Stimulated activated memory B cell treated with anti-CD40 and anti-IgM and Interleukin-4, amounts not matched to agents 10 μg/mL and 1 μg/mL and 100 μg/mL, for 72 hours (primary cell): ENCODE results near the gene NCBP3.

Experiments used
- ATAC-seq: fragments of 150-1000 bp; cut with Tn5 transposase; 2 replicates; pipeline ENCODE4 v1.10.0; 2021
- H3K27ac Mint-ChIP-seq: one replicate; pipeline ENCODE4 v1.8.0; 2022; ENCODE audit warnings: mild to moderate bottlenecking, mixed read lengths
- H3K27me3 Mint-ChIP-seq: one replicate; pipeline ENCODE4 v1.8.0; 2022; ENCODE audit warnings: mixed read lengths
- H3K36me3 Mint-ChIP-seq: one replicate; pipeline ENCODE4 v1.8.0; 2022; ENCODE audit warnings: mixed read lengths
- H3K4me1 Mint-ChIP-seq: one replicate; pipeline ENCODE4 v1.8.0; 2022; ENCODE audit warnings: mixed read lengths
- H3K4me3 Mint-ChIP-seq: one replicate; pipeline ENCODE4 v1.8.0; 2022; ENCODE audit warnings: mild to moderate bottlenecking, moderate library complexity, mixed read lengths
- H3K9me3 Mint-ChIP-seq: one replicate; pipeline ENCODE4 v1.8.0; 2022; ENCODE audit warnings: mixed read lengths

Gene NCBP3, protein sequence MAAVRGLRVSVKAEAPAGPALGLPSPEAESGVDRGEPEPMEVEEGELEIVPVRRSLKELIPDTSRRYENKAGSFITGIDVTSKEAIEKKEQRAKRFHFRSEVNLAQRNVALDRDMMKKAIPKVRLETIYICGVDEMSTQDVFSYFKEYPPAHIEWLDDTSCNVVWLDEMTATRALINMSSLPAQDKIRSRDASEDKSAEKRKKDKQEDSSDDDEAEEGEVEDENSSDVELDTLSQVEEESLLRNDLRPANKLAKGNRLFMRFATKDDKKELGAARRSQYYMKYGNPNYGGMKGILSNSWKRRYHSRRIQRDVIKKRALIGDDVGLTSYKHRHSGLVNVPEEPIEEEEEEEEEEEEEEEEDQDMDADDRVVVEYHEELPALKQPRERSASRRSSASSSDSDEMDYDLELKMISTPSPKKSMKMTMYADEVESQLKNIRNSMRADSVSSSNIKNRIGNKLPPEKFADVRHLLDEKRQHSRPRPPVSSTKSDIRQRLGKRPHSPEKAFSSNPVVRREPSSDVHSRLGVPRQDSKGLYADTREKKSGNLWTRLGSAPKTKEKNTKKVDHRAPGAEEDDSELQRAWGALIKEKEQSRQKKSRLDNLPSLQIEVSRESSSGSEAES

DNA sequence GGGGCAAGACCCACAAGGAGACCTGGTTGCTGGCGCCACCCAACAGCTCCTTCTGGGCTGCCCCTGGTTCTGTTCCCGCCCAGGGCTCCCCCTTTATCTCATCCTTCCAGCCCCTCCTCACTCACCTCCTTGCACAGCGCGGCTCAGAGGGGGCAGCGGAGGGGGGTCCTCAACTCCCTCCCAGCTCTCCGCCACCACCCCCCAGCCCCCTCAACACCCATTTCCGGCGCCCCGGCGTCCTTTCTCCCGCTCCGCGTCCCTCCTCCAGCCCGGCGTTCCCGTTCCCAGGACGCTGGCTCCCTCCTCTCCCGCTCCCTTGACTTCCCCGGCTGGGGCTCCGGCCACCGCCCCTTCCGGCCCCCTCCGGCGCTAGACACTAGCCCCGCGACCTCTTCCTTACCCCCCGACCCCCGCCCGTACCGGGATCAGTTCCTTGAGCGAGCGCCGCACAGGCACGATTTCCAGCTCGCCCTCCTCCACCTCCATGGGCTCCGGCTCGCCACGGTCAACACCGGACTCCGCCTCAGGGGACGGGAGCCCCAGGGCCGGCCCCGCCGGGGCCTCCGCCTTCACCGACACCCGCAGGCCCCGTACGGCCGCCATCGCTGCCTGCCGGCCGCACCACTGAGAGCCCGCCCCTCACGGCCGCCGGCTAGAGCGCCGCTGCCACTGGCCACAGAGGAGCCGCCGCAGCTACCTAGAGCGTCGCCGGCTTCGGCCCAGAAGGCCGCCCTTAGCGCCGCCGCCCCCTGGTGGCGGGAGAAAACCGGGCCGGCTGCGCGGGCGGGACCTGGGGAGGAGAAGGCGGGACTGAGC lies at the start of gene NCBP3:
Gene NCBP3, minus strand, starts transcription at position 626 of the 816 bp plus-strand sequence. Its CDS starts 23 bp downstream, at position 603.
- Mint-ChIP-seq H3K27ac (peak within 1 kb of the TSS; percentile 83), H3K27me3 (no peaks in the 10 kb centered on the region), H3K9me3 (no peaks in the 10 kb centered on the region), H3K4me3 (peak within 1 kb of the TSS; percentile 86), H3K36me3 (peaks cover 12% of the 10 kb centered on the region), H3K4me1 (peaks cover 28% of the 10 kb centered on the region)
- ATAC-seq: peak; percentile 99

GRCh38 chr17:3895354-3895753 lies 49.3 kb upstream of the NCBP3 start:
- Mint-ChIP-seq H3K4me3 (no peak overlapping the region), H3K36me3 (no peaks in the 10 kb centered on the region), H3K27ac (no peak overlapping the region), H3K27me3 (peaks cover 1% of the 10 kb centered on the region), H3K4me1 (peaks cover 35% of the 10 kb centered on the region), H3K9me3 (no peaks in the 10 kb centered on the region)
- no peak for ATAC-seq

- H3K27ac Mint-ChIP-seq: no peak overlapping the region
- ATAC-seq: no peak
- no peak overlapping the region for H3K4me3 Mint-ChIP-seq
- no peaks in the 10 kb centered on the region for H3K27me3 Mint-ChIP-seq
- H3K9me3 Mint-ChIP-seq: no peaks in the 10 kb centered on the region
- peaks cover 39% of the 10 kb centered on the region for H3K4me1 Mint-ChIP-seq
- H3K36me3 Mint-ChIP-seq: no peaks in the 10 kb centered on the region
Observed at GRCh38 chr17:3894911-3895343, 48.9 kb upstream of the NCBP3 start.

DNA sequence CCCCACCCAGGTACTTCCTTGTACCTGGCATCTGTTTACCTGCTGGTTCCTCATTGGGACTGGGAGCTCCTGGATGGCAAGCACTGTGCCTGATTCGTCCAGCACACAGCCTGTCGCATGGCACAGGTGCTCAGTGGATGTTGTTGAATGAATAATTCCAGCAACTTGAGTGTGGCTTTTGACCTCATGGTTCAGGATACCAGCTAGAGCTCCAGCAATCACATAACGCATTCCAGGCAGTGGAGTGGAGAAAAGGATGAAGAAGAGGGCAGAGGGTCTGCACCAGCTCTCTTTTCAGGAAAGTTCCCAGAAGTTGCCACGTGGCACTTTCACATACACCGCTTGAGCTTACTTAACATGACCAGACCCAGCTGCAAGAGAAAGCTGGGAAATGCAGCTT lies 48.1 kb upstream of the NCBP3 start:
- Mint-ChIP-seq H3K4me1 (peaks cover 40% of the 10 kb centered on the region), H3K36me3 (no peaks in the 10 kb centered on the region), H3K4me3 (peak overlapping the region; percentile 70), H3K27me3 (no peaks in the 10 kb centered on the region), H3K27ac (peak overlapping the region; percentile 84), H3K9me3 (no peaks in the 10 kb centered on the region)
- no peak for ATAC-seq

DNA sequence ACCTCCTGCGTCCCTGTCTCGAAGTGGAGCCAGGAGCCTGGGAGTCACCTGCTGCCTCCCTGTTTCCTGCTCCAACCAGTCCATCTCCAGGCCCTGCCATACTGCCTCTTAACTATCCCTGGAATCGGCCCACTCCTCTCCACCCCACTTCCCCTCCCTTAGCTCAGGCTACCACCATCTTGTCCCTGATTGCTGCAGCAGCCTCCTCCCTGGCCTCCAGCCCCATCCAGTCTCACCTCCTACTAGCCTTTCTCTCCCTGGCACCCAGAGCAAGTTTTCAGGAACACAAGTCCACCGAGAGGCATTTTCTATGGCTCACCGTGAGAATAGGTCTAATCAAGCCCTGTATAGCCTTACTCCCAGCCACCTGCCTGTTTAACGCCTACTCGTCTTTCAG lies 47.7 kb upstream of the NCBP3 start:
- no peak for ATAC-seq
- Mint-ChIP-seq H3K4me3 (peak overlapping the region; percentile 70), H3K36me3 (no peaks in the 10 kb centered on the region), H3K27ac (peak overlapping the region; percentile 84), H3K4me1 (peaks cover 40% of the 10 kb centered on the region), H3K9me3 (no peaks in the 10 kb centered on the region), H3K27me3 (no peaks in the 10 kb centered on the region)

DNA sequence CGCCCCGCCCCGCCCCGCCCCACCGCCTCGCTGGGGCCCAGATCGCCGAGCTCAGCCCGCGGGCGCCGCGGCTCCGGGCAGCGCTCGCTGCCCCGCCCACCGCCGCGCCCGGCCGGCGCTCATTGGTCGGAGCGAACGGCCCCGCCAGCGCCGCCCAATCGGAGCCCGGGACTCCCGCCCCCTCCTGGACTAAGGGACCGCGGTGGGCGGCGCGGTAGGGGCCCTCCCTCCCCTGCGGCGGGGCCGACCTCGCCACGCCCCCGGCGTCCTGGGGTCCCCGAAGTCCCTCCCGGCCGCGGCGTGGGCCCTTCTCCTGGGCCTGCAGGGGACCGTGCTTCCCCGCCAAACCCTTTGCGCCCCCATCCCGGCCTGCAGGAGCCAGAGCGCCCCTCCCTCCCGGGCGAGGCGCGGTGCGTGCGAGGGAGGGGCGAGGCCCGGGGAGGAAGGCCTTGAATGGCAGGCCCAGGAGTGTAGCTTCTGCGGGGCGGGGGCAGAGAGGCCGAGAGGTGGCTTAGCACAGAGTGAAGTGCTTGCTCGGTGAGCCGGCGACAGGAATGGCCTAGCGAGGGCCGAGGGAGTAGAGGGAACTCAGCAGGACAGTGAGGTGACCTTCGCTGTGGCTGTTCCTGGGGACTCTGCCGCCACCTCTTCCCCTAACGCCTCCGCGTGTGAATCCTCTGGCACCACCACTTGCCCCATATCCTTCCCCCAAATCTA lies 47.1 kb upstream of the NCBP3 start, which contains the start of gene CAMKK1:
Gene CAMKK1, minus strand, starts transcription at position 51 of the 717 bp plus-strand sequence. CDS start 7,366 bp downstream, outside the sequence.
- H3K9me3 Mint-ChIP-seq: no peaks in the 10 kb centered on the region
- H3K27me3 Mint-ChIP-seq: no peaks in the 10 kb centered on the region

GRCh38 chr17:3892095-3892998 lies 46.3 kb upstream of the NCBP3 start:
- Mint-ChIP-seq H3K36me3 (no peaks in the 10 kb centered on the region), H3K4me3 (peak overlapping the region; percentile 59), H3K9me3 (no peaks in the 10 kb centered on the region), H3K27ac (peak overlapping the region; percentile 2), H3K4me1 (peaks cover 52% of the 10 kb centered on the region), H3K27me3 (no peaks in the 10 kb centered on the region)
- ATAC-seq: peak; percentile 40

More for the DNA sequence above, 47.1 kb upstream of the NCBP3 start, which contains the start of gene CAMKK1:
- Mint-ChIP-seq H3K36me3 (no peaks in the 10 kb centered on the region), H3K4me3 (peak within 1 kb of the TSS; percentile 70), H3K4me1 (peaks cover 44% of the 10 kb centered on the region), H3K27ac (peak within 1 kb of the TSS; percentile 84)
- ATAC-seq: peak; percentile 95

DNA sequence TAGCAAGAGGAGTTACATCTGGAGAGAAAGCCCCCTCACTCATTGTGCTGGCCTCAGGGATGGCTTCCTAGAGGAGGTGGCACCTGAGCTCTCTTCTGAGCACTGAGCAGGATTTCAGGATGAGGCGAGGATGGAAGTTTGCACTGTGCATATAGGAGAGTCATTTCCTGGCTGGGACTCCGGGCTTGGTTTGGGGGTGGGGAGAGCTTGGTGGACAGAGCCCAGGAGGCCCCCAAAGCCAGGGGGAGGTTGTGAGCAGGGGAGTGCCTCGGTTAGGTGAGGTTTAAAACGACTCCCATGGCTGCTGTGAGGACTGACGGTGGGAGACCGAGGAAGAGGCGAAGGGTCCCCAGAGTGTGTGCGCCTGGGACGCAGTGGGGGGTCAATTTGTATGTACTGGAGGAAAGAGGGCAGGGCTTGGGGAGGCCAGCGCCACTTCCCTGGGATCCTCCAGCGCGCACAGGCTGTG lies 45.6 kb upstream of the NCBP3 start:
- no peaks in the 10 kb centered on the region for H3K36me3 Mint-ChIP-seq
- peaks cover 59% of the 10 kb centered on the region for H3K4me1 Mint-ChIP-seq
- no peaks in the 10 kb centered on the region for H3K9me3 Mint-ChIP-seq
- peak overlapping the region; percentile 2 for H3K27ac Mint-ChIP-seq
- peak overlapping the region; percentile 59 for H3K4me3 Mint-ChIP-seq
- H3K27me3 Mint-ChIP-seq: no peaks in the 10 kb centered on the region
- no peak for ATAC-seq

DNA sequence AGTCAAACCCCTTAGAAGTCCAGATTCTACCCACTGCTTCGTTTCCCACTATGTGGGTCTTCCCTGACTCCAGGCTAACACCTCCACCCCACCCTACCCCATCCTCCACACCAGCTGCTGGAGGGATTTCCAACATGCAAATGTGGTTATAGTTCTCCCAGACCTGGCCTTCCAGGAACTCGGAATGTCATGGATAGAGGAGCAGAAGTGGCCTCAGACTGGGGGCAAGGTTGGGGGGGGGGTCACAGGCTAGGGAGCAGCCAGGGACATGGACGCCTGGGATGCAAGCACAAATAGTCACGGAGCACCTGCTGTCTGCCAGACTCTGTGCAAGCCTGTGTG lies 44.8 kb upstream of the NCBP3 start:
- H3K27ac Mint-ChIP-seq: peak overlapping the region; percentile 31
- H3K4me1 Mint-ChIP-seq: peaks cover 66% of the 10 kb centered on the region
- no peak for ATAC-seq
- no peaks in the 10 kb centered on the region for H3K9me3 Mint-ChIP-seq
- H3K27me3 Mint-ChIP-seq: no peaks in the 10 kb centered on the region
- H3K4me3 Mint-ChIP-seq: no peak overlapping the region
- no peaks in the 10 kb centered on the region for H3K36me3 Mint-ChIP-seq

DNA sequence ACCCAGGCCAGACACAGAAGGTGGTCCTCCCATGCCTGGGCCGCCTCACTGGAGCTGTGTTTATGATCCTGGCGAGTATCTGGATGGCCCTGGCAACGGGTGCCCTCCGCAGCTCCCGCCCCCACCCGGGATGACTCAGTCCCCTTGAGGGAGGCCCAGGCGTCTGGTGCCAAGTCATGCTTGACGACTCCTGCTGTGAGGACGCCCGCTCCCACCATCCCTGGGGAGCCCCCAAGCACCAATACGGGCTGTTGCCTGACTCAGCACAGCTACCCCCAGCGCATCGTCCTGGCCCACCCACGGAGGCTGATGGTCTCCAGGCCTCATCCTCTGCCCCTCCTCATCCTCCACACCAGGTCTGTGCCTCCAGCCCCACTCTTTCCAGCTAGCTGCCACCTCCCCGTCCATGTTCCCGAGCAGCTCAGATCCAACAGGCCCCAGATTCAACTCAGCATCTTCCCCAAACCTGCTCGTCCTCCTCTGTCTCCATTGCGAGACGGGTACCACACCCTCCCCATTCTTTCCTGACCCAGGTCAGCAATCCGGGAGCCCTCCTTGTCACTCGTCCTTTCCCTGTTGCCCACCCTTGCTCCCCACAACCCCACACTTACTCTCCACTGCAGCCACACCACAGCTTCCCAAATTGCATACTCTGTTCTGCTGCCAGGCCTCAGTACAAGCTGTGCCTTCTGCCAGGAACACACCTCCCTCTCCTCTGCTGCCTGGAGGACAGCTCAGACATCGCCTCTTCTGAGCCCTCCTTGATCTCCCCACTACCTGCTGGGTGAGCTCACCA lies 44.2 kb upstream of the NCBP3 start:
- H3K4me3 Mint-ChIP-seq: peak overlapping the region; percentile 16
- H3K27ac Mint-ChIP-seq: peak overlapping the region; percentile 31
- H3K36me3 Mint-ChIP-seq: peaks cover 1% of the 10 kb centered on the region
- no peaks in the 10 kb centered on the region for H3K27me3 Mint-ChIP-seq
- H3K4me1 Mint-ChIP-seq: peaks cover 65% of the 10 kb centered on the region
- H3K9me3 Mint-ChIP-seq: no peaks in the 10 kb centered on the region
- no peak for ATAC-seq

- H3K36me3 Mint-ChIP-seq: peaks cover 9% of the 10 kb centered on the region
- no peak overlapping the region for H3K27ac Mint-ChIP-seq
- H3K4me1 Mint-ChIP-seq: peaks cover 60% of the 10 kb centered on the region
- no peaks in the 10 kb centered on the region for H3K27me3 Mint-ChIP-seq
- no peak overlapping the region for H3K4me3 Mint-ChIP-seq
- no peak for ATAC-seq
- no peaks in the 10 kb centered on the region for H3K9me3 Mint-ChIP-seq
Observed at GRCh38 chr17:3889325-3890012, 43.4 kb upstream of the NCBP3 start.

DNA sequence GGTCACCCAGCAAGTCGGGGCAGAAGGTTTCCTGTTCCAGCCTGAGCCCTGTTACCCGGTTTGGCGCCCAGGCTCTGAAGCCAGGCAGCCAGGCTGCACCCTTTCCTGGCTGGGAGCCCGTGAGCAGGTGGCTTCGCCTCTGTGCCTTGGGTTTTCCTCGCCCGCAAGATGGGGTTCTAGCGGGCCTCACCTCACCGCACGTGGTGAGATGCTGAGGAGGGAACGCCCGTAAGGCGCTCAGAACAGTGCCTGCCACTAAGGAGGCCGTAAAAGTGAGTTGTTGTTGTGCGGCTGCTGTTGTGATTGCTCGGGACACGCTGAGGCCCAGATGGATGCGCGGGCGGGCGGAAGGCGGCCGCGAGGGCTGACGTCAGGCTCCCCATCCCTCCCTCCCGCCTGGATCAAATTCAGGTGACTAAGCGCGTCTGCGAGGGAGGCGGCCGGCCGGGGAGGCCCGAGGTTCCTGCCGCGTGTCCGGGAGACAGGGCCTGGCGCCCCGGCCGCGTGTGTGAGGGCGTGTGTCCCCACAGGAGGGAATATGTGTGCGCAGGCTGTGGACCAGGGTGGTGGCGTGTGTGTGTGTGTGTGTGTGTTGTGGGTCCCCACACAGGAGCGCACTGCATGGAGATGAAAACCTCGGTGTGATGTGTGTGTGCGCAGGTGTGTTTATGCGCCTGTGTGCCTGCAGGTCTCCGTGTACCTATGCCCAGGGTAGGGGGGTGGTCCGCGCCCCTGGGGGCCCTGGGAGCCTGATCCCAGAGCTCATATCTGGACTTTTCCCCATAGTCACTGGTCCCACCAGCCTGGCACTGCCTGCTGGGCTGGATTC lies 42.5 kb upstream of the NCBP3 start:
- H3K4me3 Mint-ChIP-seq: no peak overlapping the region
- no peaks in the 10 kb centered on the region for H3K9me3 Mint-ChIP-seq
- H3K27ac Mint-ChIP-seq: no peak overlapping the region
- no peak for ATAC-seq
- peaks cover 9% of the 10 kb centered on the region for H3K36me3 Mint-ChIP-seq
- H3K4me1 Mint-ChIP-seq: peaks cover 53% of the 10 kb centered on the region
- no peaks in the 10 kb centered on the region for H3K27me3 Mint-ChIP-seq
